Measurements from ENCODE around the gene GPC5. TPM values are rescaled to one million over a fixed set of nuclear protein-coding genes. Genes with fewer than 3 reads are reported as not detected.

The GPC5 gene
- total and polyA plus RNA-seq, 2 of the 13 experiments (the other 11 are each of a cell fraction or from before 2014, with no cell fraction given): 0.02 to 0.07 TPM

DNA sequence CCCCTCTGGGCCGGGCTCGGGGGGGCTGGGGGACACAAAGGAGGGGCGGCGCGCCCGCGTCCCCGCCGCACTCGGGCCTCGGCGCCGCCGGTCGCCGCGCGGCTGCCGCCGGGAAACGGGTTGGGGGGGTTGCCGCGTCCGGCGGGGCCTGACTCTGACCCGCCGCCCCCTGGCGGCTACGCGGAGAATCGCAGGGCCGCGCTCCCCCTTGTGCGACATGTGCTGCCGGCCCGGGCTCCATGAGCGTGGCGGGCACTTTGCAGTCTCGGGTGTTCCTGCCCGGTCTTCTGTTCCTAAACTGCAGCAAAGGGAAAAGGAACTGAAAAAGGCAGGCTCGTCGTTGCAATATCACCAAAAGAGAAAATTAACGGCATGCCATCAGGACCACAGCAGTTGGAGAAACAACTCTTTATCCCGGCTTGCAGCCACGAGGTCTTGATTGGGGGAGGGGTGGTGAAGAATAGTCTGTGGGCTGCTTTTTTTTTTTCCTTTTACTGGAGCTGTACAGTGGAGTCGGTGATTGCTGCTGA is 49.5 kb upstream of the GPC5 start:
- POLR2A ChIA-PET: no interaction called here
- Histone ChIP-seq H3K4me3 (replicated peaks in 1 of 3; ENCODE audit: insufficient read depth in 1 of 3, low read depth in 2 of 3, low read length in 3 of 3) (peak overlapping the region; percentile 78 to 88 (median 82)), H3K9ac (ENCODE audit: insufficient read depth, low read depth, low read length) (peak overlapping the region; percentile 95), H3K27ac (ENCODE audit: extremely low read length, insufficient read depth, low read length) (peak overlapping the region; percentile 89), H3K4me1 (ENCODE audit: insufficient read depth, low read length) (peaks cover 51% of the 10 kb centered on the region), H3K36me3 (replicated peaks in 1 of 2; ENCODE audit: control insufficient read depth in 1 of 2, insufficient read depth in 2 of 2, low read length in 2 of 2) (peaks cover 8 to 46% of the 10 kb centered on the region in 2 experiments; a peak in 4 of 5 replicates), H2AFZ (ENCODE audit: low read length) (no peak overlapping the region), H3K27me3 (ENCODE audit: control insufficient read depth in 1 of 2, insufficient read depth in 2 of 2, low read length in 2 of 2) (peaks cover 0 to 16% of the 10 kb centered on the region in 2 experiments; a peak in 4 of 5 replicates), H3K79me2 (ENCODE audit: insufficient read depth, low read length) (peaks cover 46% of the 10 kb centered on the region), H3K9me3 (ENCODE audit: low read length) (no peaks in the 10 kb centered on the region), H3K4me2 (ENCODE audit: low read depth, low read length) (peak overlapping the region; percentile 79), H4K20me1 (ENCODE audit: insufficient read depth, low read length) (peaks cover 51% of the 10 kb centered on the region)
- CTCF ChIA-PET (ENCODE audit: low intra/inter-chr PET ratio, low total read pairs): no interaction called here
- DNase-seq (ENCODE audit: low spot score) (peak; percentile 75), ATAC-seq (peak; percentile 54; the same call in 2 of the 3 replicates), FAIRE-seq (no peak)
- 0% methylated on average over 9 of the region's 46 CpGs for WGBS (ENCODE audit: low lambda C conversion rate)
- in situ Hi-C loops (cut with HindIII; ENCODE audit: extremely low pct_ligation_motif_present, low pct_unique_long_range_greater_than_20kb): no loop called here
- no TSS peak for BruUV-seq (replicated peaks)
- intact Hi-C loops (cut with micrococcal nuclease; ENCODE audit: unreplicated experiment): loop anchor here (2.0 kb wide), 2 partner anchors 14 to 58 kb away; no protein-coding TSS in a partner anchor
- peak; percentile 39; the same call in 1 of the 2 replicates for TF ChIP-seq KAT8 (CRISPR knock-in tag; IDR thresholded peaks at IDR 0.05)
- TF ChIP-seq, protein P1, sequence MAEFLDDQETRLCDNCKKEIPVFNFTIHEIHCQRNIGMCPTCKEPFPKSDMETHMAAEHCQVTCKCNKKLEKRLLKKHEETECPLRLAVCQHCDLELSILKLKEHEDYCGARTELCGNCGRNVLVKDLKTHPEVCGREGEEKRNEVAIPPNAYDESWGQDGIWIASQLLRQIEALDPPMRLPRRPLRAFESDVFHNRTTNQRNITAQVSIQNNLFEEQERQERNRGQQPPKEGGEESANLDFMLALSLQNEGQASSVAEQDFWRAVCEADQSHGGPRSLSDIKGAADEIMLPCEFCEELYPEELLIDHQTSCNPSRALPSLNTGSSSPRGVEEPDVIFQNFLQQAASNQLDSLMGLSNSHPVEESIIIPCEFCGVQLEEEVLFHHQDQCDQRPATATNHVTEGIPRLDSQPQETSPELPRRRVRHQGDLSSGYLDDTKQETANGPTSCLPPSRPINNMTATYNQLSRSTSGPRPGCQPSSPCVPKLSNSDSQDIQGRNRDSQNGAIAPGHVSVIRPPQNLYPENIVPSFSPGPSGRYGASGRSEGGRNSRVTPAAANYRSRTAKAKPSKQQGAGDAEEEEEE (CRISPR knock-in tag; IDR thresholded peaks at IDR 0.05; ENCODE audit: borderline replicate concordance): no peak
- peak; percentile 77 for TF ChIP-seq SKI (IDR thresholded peaks at IDR 0.05; ENCODE audit: partially characterized antibody)
- TF ChIP-seq ZNF253 (CRISPR knock-in tag; IDR thresholded peaks at IDR 0.05; ENCODE audit: borderline replicate concordance): no peak
- 0 out of 2 replicates have a peak, but pooled peaks have one; percentile 21 for TF ChIP-seq ZNF441 (CRISPR knock-in tag; IDR thresholded peaks at IDR 0.05; ENCODE audit: borderline replicate concordance)
- no peak for TF ChIP-seq ZFP41 (CRISPR knock-in tag; IDR thresholded peaks at IDR 0.05; ENCODE audit: borderline replicate concordance)
- no peak for TF ChIP-seq ZNF274 (CRISPR knock-in tag; IDR thresholded peaks at IDR 0.05)
- TF ChIP-seq, protein P2, sequence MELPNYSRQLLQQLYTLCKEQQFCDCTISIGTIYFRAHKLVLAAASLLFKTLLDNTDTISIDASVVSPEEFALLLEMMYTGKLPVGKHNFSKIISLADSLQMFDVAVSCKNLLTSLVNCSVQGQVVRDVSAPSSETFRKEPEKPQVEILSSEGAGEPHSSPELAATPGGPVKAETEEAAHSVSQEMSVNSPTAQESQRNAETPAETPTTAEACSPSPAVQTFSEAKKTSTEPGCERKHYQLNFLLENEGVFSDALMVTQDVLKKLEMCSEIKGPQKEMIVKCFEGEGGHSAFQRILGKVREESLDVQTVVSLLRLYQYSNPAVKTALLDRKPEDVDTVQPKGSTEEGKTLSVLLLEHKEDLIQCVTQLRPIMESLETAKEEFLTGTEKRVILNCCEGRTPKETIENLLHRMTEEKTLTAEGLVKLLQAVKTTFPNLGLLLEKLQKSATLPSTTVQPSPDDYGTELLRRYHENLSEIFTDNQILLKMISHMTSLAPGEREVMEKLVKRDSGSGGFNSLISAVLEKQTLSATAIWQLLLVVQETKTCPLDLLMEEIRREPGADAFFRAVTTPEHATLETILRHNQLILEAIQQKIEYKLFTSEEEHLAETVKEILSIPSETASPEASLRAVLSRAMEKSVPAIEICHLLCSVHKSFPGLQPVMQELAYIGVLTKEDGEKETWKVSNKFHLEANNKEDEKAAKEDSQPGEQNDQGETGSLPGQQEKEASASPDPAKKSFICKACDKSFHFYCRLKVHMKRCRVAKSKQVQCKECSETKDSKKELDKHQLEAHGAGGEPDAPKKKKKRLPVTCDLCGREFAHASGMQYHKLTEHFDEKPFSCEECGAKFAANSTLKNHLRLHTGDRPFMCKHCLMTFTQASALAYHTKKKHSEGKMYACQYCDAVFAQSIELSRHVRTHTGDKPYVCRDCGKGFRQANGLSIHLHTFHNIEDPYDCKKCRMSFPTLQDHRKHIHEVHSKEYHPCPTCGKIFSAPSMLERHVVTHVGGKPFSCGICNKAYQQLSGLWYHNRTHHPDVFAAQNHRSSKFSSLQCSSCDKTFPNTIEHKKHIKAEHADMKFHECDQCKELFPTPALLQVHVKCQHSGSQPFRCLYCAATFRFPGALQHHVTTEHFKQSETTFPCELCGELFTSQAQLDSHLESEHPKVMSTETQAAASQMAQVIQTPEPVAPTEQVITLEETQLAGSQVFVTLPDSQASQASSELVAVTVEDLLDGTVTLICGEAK (IDR thresholded peaks at IDR 0.05): no peak
- TF ChIP-seq, protein P2 (CRISPR knock-in tag; IDR thresholded peaks at IDR 0.05): peak; percentile 55; the same call in 1 of the 2 replicates
- TF ChIP-seq ARHGAP35 (CRISPR knock-in tag; IDR thresholded peaks at IDR 0.05; ENCODE audit: borderline replicate concordance): no peak
- no peak for TF ChIP-seq GZF1 (CRISPR knock-in tag; IDR thresholded peaks at IDR 0.05)
- TF ChIP-seq, protein P3, sequence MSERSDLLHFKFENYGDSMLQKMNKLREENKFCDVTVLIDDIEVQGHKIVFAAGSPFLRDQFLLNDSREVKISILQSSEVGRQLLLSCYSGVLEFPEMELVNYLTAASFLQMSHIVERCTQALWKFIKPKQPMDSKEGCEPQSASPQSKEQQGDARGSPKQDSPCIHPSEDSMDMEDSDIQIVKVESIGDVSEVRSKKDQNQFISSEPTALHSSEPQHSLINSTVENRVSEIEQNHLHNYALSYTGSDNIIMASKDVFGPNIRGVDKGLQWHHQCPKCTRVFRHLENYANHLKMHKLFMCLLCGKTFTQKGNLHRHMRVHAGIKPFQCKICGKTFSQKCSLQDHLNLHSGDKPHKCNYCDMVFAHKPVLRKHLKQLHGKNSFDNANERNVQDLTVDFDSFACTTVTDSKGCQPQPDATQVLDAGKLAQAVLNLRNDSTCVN (CRISPR knock-in tag; IDR thresholded peaks at IDR 0.05; ENCODE audit: borderline replicate concordance): no peak

All from HepG2 (cell line).